Muscle layer of colon (tissue), 2 donors: ENCODE results near the gene CDYL.

Experiments
- H3K27ac ChIP-seq: one replicate; pipeline ENCODE4 v1.7.0; 2013; ENCODE audit warnings: low read depth, mild to moderate bottlenecking, low read length, moderate library complexity
- H3K27me3 ChIP-seq, 2 donors: one replicate each; pipeline ENCODE4 v1.7.0; 2013; ENCODE audit warnings: low read length in 2 of 2, mild to moderate bottlenecking in 2 of 2; ENCODE audit not compliant: insufficient read depth in 2 of 2, control insufficient read depth in 1 of 2
- H3K36me3 ChIP-seq: one replicate; pipeline ENCODE4 v1.7.0; 2013; ENCODE audit warnings: mild to moderate bottlenecking, low read length; ENCODE audit not compliant: insufficient read depth
- H3K4me1 ChIP-seq: one replicate; pipeline ENCODE4 v1.7.0; 2013; ENCODE audit warnings: mild to moderate bottlenecking, low read length; ENCODE audit not compliant: insufficient read depth
- H3K4me3 ChIP-seq, 2 donors: one replicate each; pipeline ENCODE4 v1.7.0; 2013; ENCODE audit warnings: low read length in 2 of 2, low read depth in 1 of 2, mild to moderate bottlenecking in 1 of 2, moderate library complexity in 1 of 2
- H3K9ac ChIP-seq: one replicate; pipeline ENCODE4 v1.7.0; 2013; ENCODE audit warnings: low read length
- H3K9me3 ChIP-seq: one replicate; pipeline ENCODE4 v1.7.0; 2013; ENCODE audit warnings: mild to moderate bottlenecking, low read length
- donor health status: abdominal sarcoma.
- donor health status: Adenocarcinoma of cecum.

The CDYL gene

DNA sequence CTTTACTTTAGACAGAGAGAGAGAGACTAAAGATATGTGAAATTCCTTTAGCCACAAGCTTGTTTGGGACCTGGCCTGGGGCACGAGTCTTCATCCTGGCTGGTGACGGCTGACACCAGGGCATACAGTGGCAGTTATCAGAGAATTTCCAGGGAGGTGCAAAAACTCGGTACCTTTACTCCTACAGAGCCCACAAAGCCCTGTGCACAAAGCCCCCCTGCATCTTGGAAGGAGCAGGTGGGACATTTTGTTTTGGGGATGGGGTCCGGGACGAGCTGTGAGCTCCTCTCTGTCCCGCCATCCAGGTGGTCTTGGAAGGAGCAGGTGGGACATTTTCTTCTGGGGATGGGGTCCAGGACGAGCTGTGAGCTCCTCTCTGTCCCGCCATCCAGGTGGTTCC is 198.8 kb downstream of the CDYL start:
- no peaks in the 10 kb centered on the region for H3K27me3 ChIP-seq
- no peaks in the 10 kb centered on the region for H3K9me3 ChIP-seq
- no peak overlapping the region for H3K4me3 ChIP-seq
- no peaks in the 10 kb centered on the region for H3K36me3 ChIP-seq
- H3K9ac ChIP-seq: no peak overlapping the region
- peak overlapping the region; percentile 53 for H3K27ac ChIP-seq
- H3K4me1 ChIP-seq: peaks cover 16% of the 10 kb centered on the region

DNA sequence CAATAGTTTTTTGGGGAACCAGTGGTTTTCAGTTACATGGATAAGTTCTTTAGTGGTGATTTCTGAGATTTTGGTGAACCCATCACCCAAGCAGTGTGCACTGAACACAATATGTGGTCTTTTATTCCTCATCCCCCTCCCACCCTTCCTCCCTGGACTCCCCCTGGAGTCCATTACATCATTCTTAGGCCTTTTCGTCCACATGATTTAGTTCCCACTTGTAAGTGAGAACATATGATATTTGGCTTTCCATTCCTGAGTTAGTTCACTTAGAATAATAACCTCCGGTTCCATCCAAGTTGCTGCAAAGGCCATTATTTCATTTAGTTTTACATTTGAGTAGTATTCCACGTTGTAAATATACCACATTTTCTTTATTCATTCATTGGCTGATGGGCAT is 199.3 kb downstream of the CDYL start:
- Histone ChIP-seq H3K27me3 (no peaks in the 10 kb centered on the region), H3K27ac (no peak overlapping the region), H3K9me3 (no peaks in the 10 kb centered on the region)

DNA sequence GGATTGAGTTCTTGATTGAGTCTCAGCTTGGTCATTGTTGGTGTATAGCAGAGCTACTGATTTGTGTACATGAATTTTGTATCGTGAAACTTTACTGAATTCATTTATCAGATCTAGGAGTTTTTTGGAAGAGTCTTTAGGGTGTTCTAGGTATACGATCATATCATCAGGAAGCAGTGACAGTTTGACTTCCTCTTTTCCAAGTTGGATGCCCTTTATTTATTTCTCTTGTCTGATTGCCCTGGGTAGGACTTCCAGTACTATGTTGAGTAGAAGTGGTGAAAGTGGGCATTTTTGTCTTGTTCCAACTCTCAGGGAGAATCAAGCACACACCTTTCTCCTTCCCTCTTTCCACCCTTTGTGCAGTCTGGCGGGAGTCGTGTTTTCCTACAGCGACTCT is 201.3 kb downstream of the CDYL start:
- Histone ChIP-seq H3K36me3 (no peaks in the 10 kb centered on the region), H3K27me3 (no peaks in the 10 kb centered on the region), H3K9ac (no peak overlapping the region), H3K9me3 (no peaks in the 10 kb centered on the region), H3K27ac (no peak overlapping the region), H3K4me1 (peaks cover 10% of the 10 kb centered on the region), H3K4me3 (no peak overlapping the region)

More for the DNA sequence above, 199.3 kb downstream of the CDYL start:
- Histone ChIP-seq H3K4me3 (no peak overlapping the region), H3K36me3 (no peaks in the 10 kb centered on the region), H3K4me1 (peaks cover 14% of the 10 kb centered on the region), H3K9ac (no peak overlapping the region)

DNA sequence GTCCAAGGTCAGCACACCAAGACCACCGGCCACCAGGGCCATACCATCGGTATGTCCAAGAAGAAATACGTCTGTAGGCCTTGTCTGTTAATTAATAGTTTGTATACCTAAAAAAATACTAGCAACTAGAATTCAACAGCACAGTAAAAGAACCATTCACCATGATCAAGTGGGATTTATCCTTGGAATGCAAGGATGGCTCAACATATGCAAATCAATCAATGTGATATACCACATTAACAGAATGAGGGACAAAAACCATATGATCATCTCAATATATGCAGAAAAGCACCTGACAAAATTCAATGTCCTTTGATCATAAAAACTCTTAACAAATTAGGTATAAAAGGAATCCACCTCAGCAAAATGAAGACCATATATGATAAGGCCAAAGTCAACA is 203.2 kb downstream of the CDYL start:
- peaks cover 6% of the 10 kb centered on the region for H3K4me1 ChIP-seq
- H3K36me3 ChIP-seq: no peaks in the 10 kb centered on the region
- no peak overlapping the region for H3K27ac ChIP-seq
- H3K4me3 ChIP-seq: no peak overlapping the region
- no peaks in the 10 kb centered on the region for H3K9me3 ChIP-seq
- H3K27me3 ChIP-seq: no peaks in the 10 kb centered on the region
- no peak overlapping the region for H3K9ac ChIP-seq

DNA sequence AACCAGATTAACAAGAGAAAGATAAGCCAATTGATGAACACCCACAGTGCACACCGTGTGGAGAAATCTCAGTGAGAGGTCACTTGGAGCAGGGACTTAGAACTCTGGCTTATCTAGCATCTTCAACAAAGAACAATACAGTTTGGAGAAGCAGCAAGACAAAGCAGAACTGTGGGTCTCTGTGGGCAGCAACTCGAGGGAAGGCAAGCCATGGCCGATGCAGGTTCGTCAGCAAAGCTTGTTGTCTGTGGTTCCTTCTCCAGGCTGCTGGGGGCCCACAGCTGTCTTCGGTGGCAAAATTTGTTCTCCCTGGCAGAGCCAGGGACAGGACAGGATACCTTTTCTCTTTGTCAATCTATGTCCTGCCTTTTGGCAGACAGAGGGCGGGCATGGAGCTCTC is 205.6 kb downstream of the CDYL start:
- H3K27ac ChIP-seq: no peak overlapping the region
- H3K9me3 ChIP-seq: no peaks in the 10 kb centered on the region
- H3K4me3 ChIP-seq: no peak overlapping the region
- no peak overlapping the region for H3K9ac ChIP-seq
- no peaks in the 10 kb centered on the region for H3K36me3 ChIP-seq
- no peaks in the 10 kb centered on the region for H3K4me1 ChIP-seq
- no peaks in the 10 kb centered on the region for H3K27me3 ChIP-seq

DNA sequence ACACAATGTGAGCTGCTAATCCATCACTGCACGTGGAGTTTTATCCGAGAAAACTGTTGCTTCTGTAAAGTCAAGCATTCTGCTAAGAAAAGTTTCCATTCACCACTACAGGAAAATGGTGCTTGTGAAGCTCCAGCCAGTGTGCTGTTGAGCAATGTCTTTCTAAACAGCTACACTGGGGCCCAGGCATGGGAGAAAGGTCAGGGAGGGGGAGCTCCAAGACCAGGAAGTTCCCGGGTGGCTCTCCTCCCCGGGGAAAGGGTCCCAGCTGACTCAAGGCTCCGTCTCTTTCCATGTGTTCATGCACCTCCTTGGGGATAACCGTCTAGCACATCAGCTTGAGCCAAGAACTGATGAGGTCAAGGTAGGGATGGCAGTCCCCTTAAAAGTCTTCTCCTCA is 207.1 kb downstream of the CDYL start:
- Histone ChIP-seq H3K4me1 (no peaks in the 10 kb centered on the region), H3K9ac (no peak overlapping the region), H3K27me3 (no peaks in the 10 kb centered on the region), H3K27ac (no peak overlapping the region), H3K4me3 (no peak overlapping the region), H3K9me3 (no peaks in the 10 kb centered on the region), H3K36me3 (no peaks in the 10 kb centered on the region)

DNA sequence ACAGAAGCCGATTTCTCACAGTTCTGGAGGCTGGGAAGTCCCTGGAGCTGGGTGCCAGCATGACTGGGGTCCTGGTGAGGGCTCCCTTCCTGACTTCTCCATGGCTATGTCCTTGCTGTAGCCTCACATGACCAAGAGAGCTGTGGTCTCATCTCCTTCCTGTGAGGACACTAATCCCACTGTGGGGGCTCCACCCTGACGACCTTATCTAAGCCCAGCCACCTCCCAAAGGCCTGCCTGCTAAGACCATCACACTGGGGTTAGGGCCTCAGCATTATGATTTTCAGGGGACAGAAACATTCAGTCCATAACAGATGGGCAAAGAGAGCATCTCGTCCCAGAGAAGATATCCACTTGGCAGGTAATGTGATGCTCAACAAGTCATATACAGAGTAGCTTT is 210.8 kb downstream of the CDYL start:
- H3K4me1 ChIP-seq: no peaks in the 10 kb centered on the region
- no peak overlapping the region for H3K9ac ChIP-seq
- no peak overlapping the region for H3K27ac ChIP-seq
- H3K36me3 ChIP-seq: no peaks in the 10 kb centered on the region
- H3K27me3 ChIP-seq: no peaks in the 10 kb centered on the region
- no peaks in the 10 kb centered on the region for H3K9me3 ChIP-seq
- H3K4me3 ChIP-seq: no peak overlapping the region

DNA sequence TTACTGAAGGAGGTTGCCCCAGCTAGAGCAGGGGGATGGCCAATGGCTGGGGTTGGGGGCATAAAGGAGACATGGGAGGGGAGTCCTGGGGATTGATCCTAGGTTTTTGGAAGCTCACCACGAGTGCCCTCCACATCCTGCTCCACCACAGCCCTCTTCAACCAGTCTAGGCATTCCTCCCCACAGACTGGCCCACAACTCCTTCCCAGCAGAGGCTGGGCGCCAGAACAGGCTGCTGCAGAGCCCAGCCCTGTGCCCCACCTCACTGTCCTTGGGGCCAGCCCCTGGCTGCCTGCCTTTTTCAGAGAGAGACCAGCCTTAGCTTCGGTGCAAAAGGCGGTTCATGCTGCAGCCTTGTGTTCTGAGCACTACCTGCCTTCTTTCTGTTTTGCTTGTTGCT is 211.2 kb downstream of the CDYL start:
- H3K4me3 ChIP-seq: no peak overlapping the region

DNA sequence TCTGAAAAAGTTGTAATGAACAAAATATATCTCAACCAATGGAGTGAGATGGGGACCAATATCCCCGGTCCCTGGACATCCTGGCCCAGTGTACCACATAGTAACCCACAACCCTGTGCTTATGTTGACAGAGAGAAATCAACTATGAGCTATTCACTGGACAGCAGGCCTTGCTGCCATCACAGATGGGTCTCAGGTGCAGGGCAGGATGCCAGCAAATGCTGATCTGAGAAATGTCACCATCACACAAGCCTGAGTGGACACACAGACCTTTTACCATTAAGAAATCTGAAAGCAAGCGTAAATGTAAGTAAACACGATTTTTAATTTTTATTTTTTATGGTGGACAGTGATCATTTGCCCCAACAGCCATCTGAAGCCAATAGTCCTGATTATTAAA is 218.5 kb downstream of the CDYL start:
- no peaks in the 10 kb centered on the region for H3K9me3 ChIP-seq
- H3K9ac ChIP-seq: no peak overlapping the region
- peaks cover 13% of the 10 kb centered on the region for H3K36me3 ChIP-seq
- H3K27ac ChIP-seq: no peak overlapping the region
- H3K27me3 ChIP-seq: no peaks in the 10 kb centered on the region
- no peak overlapping the region for H3K4me3 ChIP-seq
- H3K4me1 ChIP-seq: no peaks in the 10 kb centered on the region

More for the DNA sequence above, 211.2 kb downstream of the CDYL start:
- no peaks in the 10 kb centered on the region for H3K4me1 ChIP-seq
- H3K27ac ChIP-seq: no peak overlapping the region
- H3K9me3 ChIP-seq: no peaks in the 10 kb centered on the region
- H3K27me3 ChIP-seq: no peaks in the 10 kb centered on the region
- H3K36me3 ChIP-seq: no peaks in the 10 kb centered on the region
- no peak overlapping the region for H3K9ac ChIP-seq

DNA sequence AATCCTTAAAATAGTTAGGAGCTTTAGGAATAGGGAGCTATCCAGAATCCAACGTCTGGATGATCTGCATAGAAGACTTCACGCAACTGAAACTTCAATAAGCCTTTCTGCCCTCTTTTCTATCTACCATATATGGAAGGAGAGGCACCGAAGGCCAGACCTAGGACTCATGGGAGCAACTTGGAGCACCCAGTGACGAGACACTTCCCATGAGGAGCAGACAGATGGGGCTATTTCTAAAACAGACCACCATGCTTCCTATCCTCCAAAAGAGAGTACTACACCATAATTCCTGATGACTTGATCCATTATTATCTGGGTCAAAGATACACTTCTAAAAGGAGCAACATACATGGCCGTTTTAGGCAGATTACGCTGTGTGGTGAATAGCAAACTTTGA is 221.7 kb downstream of the CDYL start:
- Histone ChIP-seq H3K4me3 (no peak overlapping the region), H3K9ac (no peak overlapping the region), H3K4me1 (no peaks in the 10 kb centered on the region), H3K27me3 (no peaks in the 10 kb centered on the region), H3K27ac (no peak overlapping the region), H3K9me3 (no peaks in the 10 kb centered on the region), H3K36me3 (peaks cover 23% of the 10 kb centered on the region)

DNA sequence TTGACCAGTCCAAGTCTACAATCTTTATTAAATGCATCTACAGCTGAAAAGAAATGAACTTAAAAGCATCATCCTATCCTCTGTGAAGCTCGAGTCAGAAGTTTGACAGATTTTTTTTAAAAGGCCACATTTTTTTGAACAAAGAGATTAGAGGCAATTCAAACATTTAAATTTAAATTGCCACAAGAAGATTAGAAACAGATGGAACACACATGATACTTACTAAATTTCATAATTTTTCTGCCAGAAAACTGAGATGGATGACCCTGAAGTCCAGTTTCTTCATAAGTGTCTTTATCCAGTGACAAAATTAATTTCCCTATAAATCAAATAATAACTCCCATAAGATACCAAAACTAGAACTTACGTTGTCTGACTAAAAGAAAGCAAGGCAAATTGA is 223.4 kb downstream of the CDYL start:
- H3K36me3 ChIP-seq: peaks cover 21% of the 10 kb centered on the region

DNA sequence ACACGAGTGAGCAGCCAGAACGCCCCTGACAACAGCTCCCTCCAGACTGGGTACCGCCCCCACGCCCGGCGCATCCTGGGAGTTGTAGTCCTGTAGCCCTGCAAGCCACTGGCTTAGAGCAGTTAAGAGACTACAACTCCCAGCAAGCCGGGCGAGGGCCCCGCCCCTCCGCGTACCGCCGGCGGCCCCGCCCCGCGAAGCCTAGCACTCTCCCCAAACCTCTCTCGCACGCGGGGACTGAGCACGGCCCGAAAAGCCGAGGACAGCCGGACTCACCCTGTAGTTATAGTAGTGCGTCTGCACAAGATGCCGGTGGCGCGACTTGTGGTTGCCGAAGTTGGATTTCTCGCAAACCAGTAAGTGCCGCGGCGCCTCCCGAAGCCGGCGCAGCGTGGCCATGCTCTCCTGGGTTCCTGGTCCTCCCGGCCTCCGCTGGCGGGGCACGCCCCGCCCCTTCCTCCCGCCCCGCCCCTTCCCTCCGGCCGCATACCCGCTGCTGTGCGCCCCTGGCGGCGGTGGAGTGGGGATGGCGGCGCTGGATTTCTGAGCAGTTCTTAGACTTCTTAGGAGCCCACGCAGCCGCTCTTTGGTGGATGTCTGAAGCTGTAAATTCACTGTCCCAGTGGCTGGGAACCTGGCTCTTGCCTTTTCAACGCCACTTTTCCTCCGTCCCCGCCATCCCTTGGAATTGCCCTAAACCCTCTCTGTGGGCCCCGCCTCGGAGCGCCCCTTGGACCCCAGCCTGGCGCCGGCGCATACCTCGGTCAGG is 227.6 kb downstream of the CDYL start, which contains the start of gene RPP40:
Gene RPP40, minus strand, starts transcription at position 434 of the 769 bp plus-strand sequence. Its CDS starts 35 bp downstream, at position 399.
- Histone ChIP-seq H3K27ac (peak within 1 kb of the TSS; percentile 71), H3K9me3 (no peaks in the 10 kb centered on the region), H3K4me3 (peak within 1 kb of the TSS; percentile 63 to 71), H3K36me3 (peaks cover 9% of the 10 kb centered on the region), H3K4me1 (peaks cover 7% of the 10 kb centered on the region), H3K9ac (peak within 1 kb of the TSS; percentile 55), H3K27me3 (no peaks in the 10 kb centered on the region)

More for the DNA sequence above, 223.4 kb downstream of the CDYL start:
- Histone ChIP-seq H3K9me3 (no peaks in the 10 kb centered on the region), H3K27ac (no peak overlapping the region), H3K4me1 (peaks cover 3% of the 10 kb centered on the region), H3K9ac (no peak overlapping the region), H3K27me3 (no peaks in the 10 kb centered on the region), H3K4me3 (no peak overlapping the region)
